Sigmoid colon (tissue), 4 donors: ENCODE data around the gene PHF13.

Source experiments
- POLR2A ChIP-seq, 2 donors: fragments of 450-650 bp; IDR thresholded peaks; one replicate each; pipeline ENCODE4 v1.6.1; 2016; ENCODE audit warnings: antibody characterized with exemption in 2 of 2, mild to moderate bottlenecking in 2 of 2, moderate library complexity in 2 of 2
- POLR2AphosphoS5 ChIP-seq, 4 donors: sonication (generic); formaldehyde crosslinking; IDR thresholded peaks; one replicate each; pipeline ENCODE4 v1.6.1; 2017; ENCODE audit warnings: antibody characterized with exemption in 4 of 4
- TF ChIP-seq, protein P1 (sequence below), 4 experiments: fragments of 450-650 bp in 3 of 4; fragments of 200-600 bp in 1 of 4; IDR thresholded peaks; one replicate each; pipeline ENCODE4 v1.5.1; 2016 to 2019; ENCODE audit warnings: antibody characterized with exemption in 4 of 4, mild to moderate bottlenecking in 3 of 4, moderate library complexity in 2 of 4

DNA sequence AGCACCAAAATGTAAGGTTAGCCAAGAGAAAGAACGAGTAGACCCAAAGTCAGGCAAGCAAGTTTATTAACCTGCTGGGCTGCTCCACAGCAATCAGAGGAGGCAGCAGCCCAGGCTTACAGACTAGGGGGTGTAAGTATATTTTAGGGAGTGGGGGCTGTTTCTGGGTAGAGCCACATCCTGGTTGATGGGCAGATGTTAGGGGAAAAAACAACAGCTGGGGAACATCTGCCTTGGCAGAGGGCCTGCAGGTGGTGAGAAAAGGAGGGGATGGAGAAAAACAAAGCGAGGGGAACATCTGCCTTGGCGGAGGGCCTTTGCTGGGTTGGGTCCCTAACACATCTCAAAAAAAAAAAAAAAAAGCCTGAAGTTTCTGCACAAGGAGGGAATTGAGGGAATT is 43.4 kb upstream of the PHF13 start:
- TF ChIP-seq, protein P1, sequence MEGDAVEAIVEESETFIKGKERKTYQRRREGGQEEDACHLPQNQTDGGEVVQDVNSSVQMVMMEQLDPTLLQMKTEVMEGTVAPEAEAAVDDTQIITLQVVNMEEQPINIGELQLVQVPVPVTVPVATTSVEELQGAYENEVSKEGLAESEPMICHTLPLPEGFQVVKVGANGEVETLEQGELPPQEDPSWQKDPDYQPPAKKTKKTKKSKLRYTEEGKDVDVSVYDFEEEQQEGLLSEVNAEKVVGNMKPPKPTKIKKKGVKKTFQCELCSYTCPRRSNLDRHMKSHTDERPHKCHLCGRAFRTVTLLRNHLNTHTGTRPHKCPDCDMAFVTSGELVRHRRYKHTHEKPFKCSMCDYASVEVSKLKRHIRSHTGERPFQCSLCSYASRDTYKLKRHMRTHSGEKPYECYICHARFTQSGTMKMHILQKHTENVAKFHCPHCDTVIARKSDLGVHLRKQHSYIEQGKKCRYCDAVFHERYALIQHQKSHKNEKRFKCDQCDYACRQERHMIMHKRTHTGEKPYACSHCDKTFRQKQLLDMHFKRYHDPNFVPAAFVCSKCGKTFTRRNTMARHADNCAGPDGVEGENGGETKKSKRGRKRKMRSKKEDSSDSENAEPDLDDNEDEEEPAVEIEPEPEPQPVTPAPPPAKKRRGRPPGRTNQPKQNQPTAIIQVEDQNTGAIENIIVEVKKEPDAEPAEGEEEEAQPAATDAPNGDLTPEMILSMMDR (IDR thresholded peaks at IDR 0.05) = no peak
- TF ChIP-seq POLR2A (IDR thresholded peaks at IDR 0.05) = no peak
- no peak for TF ChIP-seq POLR2AphosphoS5 (IDR thresholded peaks at IDR 0.05)
